Endothelial cell of umbilical vein (primary cell): Measurements from ENCODE around the gene SYNJ2BP. TPM values are rescaled to one million over a fixed set of nuclear protein-coding genes. Genes with fewer than 3 reads are reported as not detected.

Source experiments
- BruUV-seq: library from RNA; stranded (reverse); fragments of 400-500 nt; replicated peaks from 2 replicates; lab custom pipeline; 2021; lab: Mats Ljungman, UMichigan
- CTCF ChIA-PET: fragments of 300-600, 350-600 bp; sonication (Branson Sonifier 250); formaldehyde crosslinking; loops from one replicate; lab custom pipeline; 2021; ENCODE audit warnings: antibody characterized with exemption, inconsistent platforms; lab: Charles Lee
- POLR2A ChIA-PET: fragments of 300-600, 350-600 bp; sonication (Branson Sonifier 250); formaldehyde crosslinking; loops from one replicate; lab custom pipeline; 2021; ENCODE audit warnings: antibody characterized with exemption, inconsistent platforms; lab: Charles Lee
- DNase-seq: peaks from one replicate; pipeline ENCODE4 v3.0.0-alpha.2; 2011; ENCODE audit warnings: low read depth, low spot score
- FAIRE-seq: peaks from 2 replicates; lab custom pipeline; 2011; peaks lifted over from hg19 to GRCh38; lab: Jason Lieb, UNC
- H2AFZ ChIP-seq: 2 replicates; pipeline ENCODE4 v1.6.0; 2012; ENCODE audit warnings: low read depth, low read length, control low read depth, inconsistent platforms
- H3K27ac ChIP-seq: 2 replicates; pipeline ENCODE4 v1.5.1; 2011; ENCODE audit warnings: low read depth, mild to moderate bottlenecking, control low read depth, low read length, moderate library complexity; ENCODE audit not compliant: insufficient read depth
- H3K27me3 ChIP-seq, 2 experiments: 2 replicates each; pipeline versions ENCODE4 v1.6.0 to v1.6.1; 2011; ENCODE audit warnings: low read length in 2 of 2, mixed read lengths in 1 of 2; ENCODE audit not compliant: control insufficient read depth in 2 of 2, insufficient read depth in 2 of 2
- H3K36me3 ChIP-seq, 2 experiments: 2 replicates in 1 of 2; 3 replicates in 1 of 2; pipeline ENCODE4 v1.5.1; 2011; ENCODE audit warnings: low read length in 2 of 2, mild to moderate bottlenecking in 1 of 2, moderate library complexity in 1 of 2; ENCODE audit not compliant: control insufficient read depth in 2 of 2, insufficient read depth in 2 of 2; ENCODE audit errors: extremely low read depth in 1 of 2
- H3K4me1 ChIP-seq: 3 replicates; pipeline ENCODE4 v1.5.1; 2011; ENCODE audit warnings: mild to moderate bottlenecking, low read length; ENCODE audit not compliant: control insufficient read depth, insufficient read depth; ENCODE audit errors: extremely low read depth
- H3K4me2 ChIP-seq: 2 replicates; pipeline ENCODE4 v1.6.1; 2011; ENCODE audit warnings: low read length, control low read depth, mixed read lengths; ENCODE audit not compliant: insufficient read depth
- H3K4me3 ChIP-seq, 3 experiments: fragments of 200-600 bp in 1 of 3; sonication (generic), shearing (Covaris generic) in 1 of 3; replicated peaks in 1 of 3; 2 replicates each; pipeline ENCODE4 v1.5.1; 2011 to 2016; ENCODE audit warnings: control low read depth in 3 of 3, low read length in 3 of 3, mild to moderate bottlenecking in 2 of 3, inconsistent platforms in 1 of 3, low read depth in 1 of 3, moderate library complexity in 1 of 3; ENCODE audit not compliant: insufficient read depth in 1 of 3
- H3K79me2 ChIP-seq: 2 replicates; pipeline ENCODE4 v1.6.0; 2012; ENCODE audit warnings: low read length, inconsistent platforms; ENCODE audit not compliant: control insufficient read depth, insufficient read depth
- H3K9ac ChIP-seq: replicated peaks from 2 replicates; pipeline ENCODE3; 2011; ENCODE audit warnings: low read length, control low read depth; ENCODE audit not compliant: insufficient read depth; ENCODE audit errors: extremely low read depth
- H3K9me1 ChIP-seq: replicated peaks from 3 replicates; pipeline ENCODE4 v1.6.0; 2011; ENCODE audit warnings: mild to moderate bottlenecking, low read length; ENCODE audit not compliant: control insufficient read depth, insufficient read depth; ENCODE audit errors: extremely low read depth
- H3K9me3 ChIP-seq: replicated peaks from 2 replicates; pipeline ENCODE4 v1.5.1; 2012; ENCODE audit warnings: low read length, inconsistent platforms; ENCODE audit not compliant: control insufficient read depth, insufficient read depth
- H4K20me1 ChIP-seq: replicated peaks from 2 replicates; pipeline ENCODE3; 2011; ENCODE audit warnings: mild to moderate bottlenecking, low read length; ENCODE audit not compliant: control insufficient read depth, insufficient read depth; ENCODE audit errors: extremely low read depth
- CTCF ChIP-seq, 2 donors: IDR thresholded peaks; 1 replicate in 1 of 2; 2 replicates in 1 of 2; pipeline ENCODE4 v1.5.1; 2011; ENCODE audit warnings: low read length in 2 of 2, mild to moderate bottlenecking in 2 of 2, moderate library complexity in 2 of 2, control low read depth in 1 of 2, inconsistent platforms in 1 of 2, low read depth in 1 of 2; ENCODE audit not compliant: insufficient read depth in 1 of 2; ENCODE audit errors: extremely low read depth in 1 of 2
- EZH2 ChIP-seq: IDR thresholded peaks from 2 replicates; pipeline ENCODE4 v1.6.1; 2012; ENCODE audit warnings: borderline replicate concordance, low read depth, mild to moderate bottlenecking, moderate library complexity, low read length, inconsistent platforms; ENCODE audit not compliant: severe bottlenecking
- FOS ChIP-seq: IDR thresholded peaks from 2 replicates; pipeline ENCODE4 v1.6.1; 2011; ENCODE audit warnings: mild to moderate bottlenecking, low read length, moderate library complexity, borderline replicate concordance; ENCODE audit not compliant: insufficient read depth
- GATA2 ChIP-seq: IDR thresholded peaks from 2 replicates; pipeline ENCODE4 v1.7.0; 2011; ENCODE audit warnings: low read depth, mild to moderate bottlenecking, moderate library complexity, mixed read lengths, low read length; ENCODE audit not compliant: insufficient read length, insufficient read depth
- JUN ChIP-seq: IDR thresholded peaks from 2 replicates; pipeline ENCODE4 v1.6.1; 2011; ENCODE audit warnings: borderline replicate concordance, low read depth; ENCODE audit not compliant: insufficient read length, insufficient read depth
- MAX ChIP-seq: IDR thresholded peaks from 2 replicates; pipeline ENCODE4 v1.6.1; 2011; ENCODE audit not compliant: insufficient read depth, insufficient read length
- MYC ChIP-seq: IDR thresholded peaks from one replicate; pipeline ENCODE4 v1.6.1; 2011; ENCODE audit warnings: mild to moderate bottlenecking, low read depth, low read length
- POLR2A ChIP-seq: IDR thresholded peaks from 2 replicates; pipeline ENCODE4 v1.6.1; 2012; ENCODE audit warnings: low read depth, mild to moderate bottlenecking, control low read depth, low read length
- POLR2AphosphoS5 ChIP-seq: IDR thresholded peaks from 2 replicates; pipeline ENCODE4 v1.6.1; 2012; ENCODE audit warnings: low read depth, mild to moderate bottlenecking, control low read depth, low read length, moderate library complexity; ENCODE audit not compliant: insufficient read depth
- dilution Hi-C: fragments of 300-500 bp; cut with MboI; formaldehyde crosslinking; loops from one replicate; pipeline ENCODE4 v1.15.0; 2019; ENCODE audit warnings: low sequenced_read_pairs; ENCODE audit not compliant: extremely low pct_ligation_motif_present
- intact Hi-C: fragments of 100-400 bp; cut with micrococcal nuclease; formaldehyde crosslinking; loops from one replicate; pipeline ENCODE4 v1.10.0; 2022
- polyA plus RNA-seq, 4 experiments: library from polyadenylated mRNA; depleted of rRNA in 3 of 4; stranded (reverse) in 3 of 4; unstranded in 1 of 4; fragments of >200 nt; gene quantifications; 2 replicates each; pipeline versions ENCODE4 v1.2.1 to v1.2.3, GENCODE V29; 2011 to 2012; ENCODE audit warnings: missing spikeins in 1 of 4
- total RNA-seq: library from RNA; stranded (reverse); gene quantifications from 2 replicates; pipeline ENCODE4 v1.2.3, GENCODE V29; 2021

Gene SYNJ2BP
- total and polyA plus RNA-seq, 2 donors (not counting 3 experiments of a cell fraction or from before 2014, with no cell fraction given): 13.1 to 26.9 TPM

GRCh38 chr14:70401643-70402042 is 15.2 kb downstream of the SYNJ2BP start:
- dilution Hi-C loops (no loop called here), intact Hi-C loops (loop anchor here (10.0 kb wide), 1 partner anchor 317 kb away; no protein-coding TSS in a partner anchor)
- no peaks in the 10 kb centered on the region for H3K9me1 ChIP-seq
- H2AFZ ChIP-seq: no peak overlapping the region
- H3K9me3 ChIP-seq: no peaks in the 10 kb centered on the region
- H4K20me1 ChIP-seq: no peaks in the 10 kb centered on the region
- no peak overlapping the region for H3K4me2 ChIP-seq
- FAIRE-seq: no peak
- POLR2A ChIA-PET: no interaction called here
- no peaks in the 10 kb centered on the region for H3K36me3 ChIP-seq
- no TSS peak for BruUV-seq
- H3K79me2 ChIP-seq: no peaks in the 10 kb centered on the region
- no peaks in the 10 kb centered on the region for H3K4me1 ChIP-seq
- CTCF ChIA-PET: interaction anchor here (1.0 kb wide), 1 partner anchor 314 kb away, joined by 4 read pairs; no protein-coding TSS in a partner anchor
- TF ChIP-seq JUN: no peak
- TF ChIP-seq EZH2: no peak
- no peak for TF ChIP-seq MYC
- no peak for TF ChIP-seq FOS
- no peak for TF ChIP-seq CTCF (IDR thresholded peaks at IDR 0.05; ENCODE audit: extremely low read depth in 1 of 2, insufficient read depth in 1 of 2, low read depth in 1 of 2, low read length in 2 of 2)
- no peak for TF ChIP-seq POLR2AphosphoS5
- no peak for TF ChIP-seq POLR2A
- TF ChIP-seq GATA2: no peak
- no peak for TF ChIP-seq MAX
- no peak for DNase-seq
- H3K27me3 ChIP-seq: no peaks in the 10 kb centered on the region
- no peak overlapping the region for H3K27ac ChIP-seq
- H3K4me3 ChIP-seq: no peak overlapping the region
- H3K9ac ChIP-seq: no peak overlapping the region
